AG04449 (cell line): ENCODE results near the gene TYW5.
A peak's percentile ranks its signal among the peaks of the same experiment; 100 is the strongest.

ENCODE experiments used
- CTCF ChIA-PET: fragments of 350-600 bp; formaldehyde crosslinking; extraction: SDS; loops from one replicate; lab custom pipeline; 2021; ENCODE audit warnings: antibody characterized with exemption; lab: Yijun Ruan, JAX
- POLR2A ChIA-PET: fragments of 400-600, 350-600 bp; formaldehyde crosslinking; extraction: SDS; loops from one replicate; lab custom pipeline; 2020; ENCODE audit warnings: antibody characterized with exemption, inconsistent platforms; lab: Yijun Ruan, JAX
- DNase-seq: peaks from one replicate; pipeline ENCODE4 v3.0.0-alpha.2; 2010; ENCODE audit warnings: low read depth, low spot score
- H3K4me3 ChIP-seq: 2 replicates; pipeline ENCODE4 v1.5.1; 2011; ENCODE audit warnings: low read depth, mild to moderate bottlenecking, control low read depth, low read length
- CTCF ChIP-seq: IDR thresholded peaks from one replicate; pipeline ENCODE4 v1.5.1; 2011; ENCODE audit warnings: mild to moderate bottlenecking, moderate library complexity, low read length, control low read depth, inconsistent platforms; ENCODE audit not compliant: insufficient read depth; ENCODE audit errors: missing control alignments

TYW5 gene

DNA sequence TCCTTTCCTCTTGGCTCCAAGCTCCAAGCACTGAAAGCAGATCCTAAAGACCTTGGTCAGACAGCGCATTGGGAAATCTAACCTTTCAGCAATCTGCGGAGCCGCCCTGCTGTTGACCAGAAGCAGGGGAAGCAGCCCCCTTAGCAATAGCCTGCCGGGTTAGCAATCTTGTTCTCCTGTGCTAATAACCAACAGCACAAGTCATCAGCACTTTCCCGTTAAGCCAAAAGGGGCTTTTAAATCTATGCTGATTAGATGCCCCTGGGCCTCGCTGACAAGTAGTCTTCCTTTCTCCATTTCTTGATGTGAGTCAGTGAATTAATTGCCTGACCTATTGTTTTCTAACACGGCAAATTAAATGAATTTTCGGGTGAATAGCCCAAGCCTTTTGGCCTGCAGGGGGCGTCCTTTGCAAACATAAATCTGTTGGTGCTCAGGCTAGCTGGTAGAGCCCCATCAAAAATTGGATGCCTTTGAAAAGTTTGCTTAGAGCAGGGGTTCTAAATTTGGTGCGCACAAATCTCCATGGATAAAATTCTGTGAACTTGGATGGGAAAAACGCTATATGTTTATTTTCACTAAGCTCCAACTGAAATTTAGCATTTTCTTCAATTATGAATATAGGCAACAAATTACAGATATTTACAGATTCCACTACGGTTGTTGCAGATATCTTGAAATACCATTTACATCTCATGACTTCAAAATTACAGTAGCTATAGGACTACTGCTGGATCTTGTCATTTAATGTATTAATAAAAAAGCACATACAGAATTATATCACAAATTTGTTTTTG lies 24.7 kb upstream of the TYW5 start:
- POLR2A ChIA-PET: no interaction called here
- peak; percentile 10 for DNase-seq
- H3K4me3 ChIP-seq: peak overlapping the region; percentile 7; the same call in 1 of the 2 replicates
- CTCF ChIA-PET: interaction anchor here (0.6 to 8.3 kb wide), 48 partner anchors 10 to 756 kb away, joined by 3 to 242 read pairs (median 4); partner anchors contain the start of genes KCTD18, SGO2 and SPATS2L
- peak; percentile 56 for TF ChIP-seq CTCF

- H3K4me3 ChIP-seq: no peak overlapping the region
- DNase-seq: no peak
- no peak for TF ChIP-seq CTCF
- ChIA-PET CTCF (interaction anchor here (0.6 to 8.3 kb wide), 38 partner anchors 11 to 720 kb away, joined by 3 to 242 read pairs (median 4); partner anchors contain the start of genes KCTD18 and SPATS2L), POLR2A (no interaction called here)
These were observed 24.1 kb upstream of the TYW5 start for GRCh38 chr2:199979398-199979797.

GRCh38 chr2:199977984-199978415 lies 22.7 kb upstream of the TYW5 start:
- DNase-seq: peak; percentile 45
- no peak for TF ChIP-seq CTCF
- CTCF ChIA-PET: interaction anchor here (0.6 to 8.3 kb wide), 5 partner anchors 331 to 532 kb away, joined by 3 to 242 read pairs (median 4); partner anchors contain the start of gene KCTD18
- POLR2A ChIA-PET: no interaction called here
- no peak overlapping the region for H3K4me3 ChIP-seq

DNA sequence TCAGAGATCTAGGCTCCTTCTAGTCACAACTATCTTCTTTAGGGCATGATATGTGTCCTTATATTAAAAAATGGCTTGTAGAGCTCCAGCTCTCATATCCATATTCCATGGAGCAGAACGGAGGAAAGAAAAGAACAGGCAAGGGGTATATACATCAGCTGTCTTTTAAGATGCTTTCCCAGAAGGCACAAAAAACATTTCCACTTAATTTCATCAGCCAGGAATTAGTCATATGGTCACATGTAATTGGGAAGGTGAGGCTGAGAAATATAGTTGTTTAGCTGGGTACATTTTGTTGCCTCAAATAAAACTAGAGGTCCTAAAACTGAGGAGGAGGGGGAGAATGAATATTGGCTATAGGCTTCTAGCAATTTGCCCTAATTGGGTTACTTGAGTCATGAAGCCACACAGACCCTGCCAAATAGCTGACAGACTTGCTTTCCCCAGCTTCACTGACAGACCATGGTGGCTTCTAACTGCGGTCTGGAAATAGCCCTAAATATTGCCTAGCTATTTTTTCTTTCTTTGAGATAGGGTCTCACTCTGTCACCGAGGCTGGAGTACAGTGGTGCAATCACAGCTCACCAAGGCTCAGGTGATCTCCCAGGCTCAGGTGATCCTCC lies 20.1 kb upstream of the TYW5 start:
- H3K4me3 ChIP-seq: no peak overlapping the region
- DNase-seq: peak; percentile 7
- TF ChIP-seq CTCF: no peak
- ChIA-PET CTCF (interaction anchor here (0.6 to 8.3 kb wide), 16 partner anchors 8 to 729 kb away, joined by 3 to 242 read pairs (median 4); partner anchors contain the start of genes AOX1, KCTD18 and SGO2), POLR2A (interaction anchor here (1.1 kb wide), 1 partner anchor 506 kb away, joined by 4 read pairs; no protein-coding TSS in a partner anchor)

DNA sequence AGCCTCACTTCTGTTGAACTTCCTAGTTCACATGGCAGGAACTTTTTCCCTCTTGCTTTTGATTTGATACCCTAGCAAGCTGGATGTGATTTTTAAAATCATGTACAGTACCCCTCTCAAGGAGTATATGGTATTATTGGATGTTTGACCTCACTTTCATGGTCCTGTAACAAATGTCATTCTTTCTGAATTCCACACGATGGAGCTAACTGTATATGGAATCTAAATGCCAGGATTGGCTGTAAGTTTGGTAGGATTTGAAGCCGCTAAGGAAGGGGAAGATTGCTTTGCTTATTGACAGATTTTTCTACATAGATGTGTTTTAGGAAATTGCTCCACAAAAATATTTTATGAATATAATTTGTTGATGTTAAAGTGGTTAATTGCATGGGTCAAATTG lies 18.4 kb upstream of the TYW5 start:
- TF ChIP-seq CTCF: peak; percentile 41
- peak; percentile 14 for DNase-seq
- ChIA-PET CTCF (interaction anchor here (0.6 to 8.3 kb wide), 53 partner anchors 9 to 932 kb away, joined by 3 to 242 read pairs (median 4); partner anchors contain the start of genes AOX1, KCTD18 and SGO2), POLR2A (interaction anchor here (1.2 kb wide), 1 partner anchor 536 kb away, joined by 3 read pairs; the partner anchor contains the start of gene KCTD18)
- H3K4me3 ChIP-seq: no peak overlapping the region
